ENCODE results near the gene EPHB1. TPM values are rescaled to one million over a fixed set of nuclear protein-coding genes. Genes with fewer than 3 reads are reported as not detected.

EPHB1 gene
- total RNA-seq, 3 donors from 2014 or later: 0.31 to 6.9 (median 0.64) TPM

- ATAC-seq (peak; percentile 69), DNase-seq (no peak)
- intact Hi-C loops (cut with DNase I, micrococcal nuclease): no loop called here
- Histone ChIP-seq H3K36me3 (ENCODE audit: low read depth) (no peaks in the 10 kb centered on the region), H3K4me1 (ENCODE audit: low read depth) (no peaks in the 10 kb centered on the region), H3K4me3 (no peak overlapping the region), H3K9me3 (no peaks in the 10 kb centered on the region)
- no peak for TF ChIP-seq CTCF (IDR thresholded peaks at IDR 0.05)
These were observed 57.9 kb downstream of the EPHB1 start for GRCh38 chr3:134852893-134853351.

GRCh38 chr3:134854254-134854653, 59.2 kb downstream of the EPHB1 start:
- Histone ChIP-seq H3K36me3 (ENCODE audit: low read depth) (no peaks in the 10 kb centered on the region), H3K9me3 (no peaks in the 10 kb centered on the region), H3K4me1 (ENCODE audit: low read depth) (no peaks in the 10 kb centered on the region), H3K4me3 (no peak overlapping the region)
- ATAC-seq: no peak
- DNase-seq: no peak
- TF ChIP-seq CTCF (IDR thresholded peaks at IDR 0.05): no peak
- intact Hi-C loops (cut with DNase I, micrococcal nuclease): no loop called here

GRCh38 chr3:134857356-134857755, 62.3 kb downstream of the EPHB1 start:
- Histone ChIP-seq H3K4me3 (no peak overlapping the region), H3K4me1 (ENCODE audit: low read depth) (no peaks in the 10 kb centered on the region), H3K9me3 (no peaks in the 10 kb centered on the region), H3K36me3 (ENCODE audit: low read depth) (no peaks in the 10 kb centered on the region)
- DNase-seq (no peak), ATAC-seq (no peak)
- no peak for TF ChIP-seq CTCF (IDR thresholded peaks at IDR 0.05)
- intact Hi-C loops (cut with DNase I, micrococcal nuclease): no loop called here

GRCh38 chr3:134857776-134858362, 62.8 kb downstream of the EPHB1 start:
- Histone ChIP-seq H3K9me3 (no peaks in the 10 kb centered on the region), H3K4me3 (no peak overlapping the region), H3K36me3 (ENCODE audit: low read depth) (no peaks in the 10 kb centered on the region), H3K4me1 (ENCODE audit: low read depth) (no peaks in the 10 kb centered on the region)
- no peak for ATAC-seq
- intact Hi-C loops (cut with DNase I, micrococcal nuclease): no loop called here
- TF ChIP-seq CTCF (IDR thresholded peaks at IDR 0.05): no peak
- no peak for DNase-seq

- no peak for TF ChIP-seq CTCF (IDR thresholded peaks at IDR 0.05)
- Histone ChIP-seq H3K4me1 (ENCODE audit: low read depth) (no peaks in the 10 kb centered on the region), H3K4me3 (no peak overlapping the region)
These were observed 63.5 kb downstream of the EPHB1 start for GRCh38 chr3:134858441-134859035.

More at GRCh38 chr3:134858441-134859035, 63.5 kb downstream of the EPHB1 start:
- intact Hi-C loops (cut with DNase I, micrococcal nuclease): no loop called here
- ATAC-seq (no peak), DNase-seq (no peak)
- Histone ChIP-seq H3K36me3 (ENCODE audit: low read depth) (no peaks in the 10 kb centered on the region), H3K9me3 (no peaks in the 10 kb centered on the region)
